SK-N-SH (cell line): ENCODE results near the gene ZMPSTE24.

Experiments
- CTCF ChIP-seq: fragments of 200-600 bp; sonication (generic); IDR thresholded peaks from 2 replicates; pipeline ENCODE4 v1.6.1; 2017; ENCODE audit warnings: antibody characterized with exemption, mild to moderate bottlenecking, moderate library complexity
- EZH2phosphoT487 ChIP-seq: fragments of 200-600 bp; sonication (generic); IDR thresholded peaks from 2 replicates; pipeline ENCODE4 v1.6.1; 2017; ENCODE audit warnings: low read depth, mixed run types, mild to moderate bottlenecking, antibody characterized with exemption, moderate library complexity, borderline replicate concordance
- FOSL2 ChIP-seq: IDR thresholded peaks from 2 replicates; pipeline ENCODE4 v1.4.0; 2012; ENCODE audit warnings: low read depth, mild to moderate bottlenecking, moderate library complexity, borderline replicate concordance
- GABPA ChIP-seq: IDR thresholded peaks from 2 replicates; pipeline ENCODE4 v1.4.0; 2012; ENCODE audit warnings: low read depth, mild to moderate bottlenecking
- MAX ChIP-seq: IDR thresholded peaks from 2 replicates; pipeline ENCODE4 v1.4.0; 2012; ENCODE audit warnings: low read depth
- MXI1 ChIP-seq: IDR thresholded peaks from 2 replicates; pipeline ENCODE4 v1.6.1; 2012; ENCODE audit warnings: mild to moderate bottlenecking, low read depth, low read length, improper control_type of control experiment
- POLR2AphosphoS5 ChIP-seq: IDR thresholded peaks from 2 replicates; pipeline ENCODE4 v1.6.1; 2012; ENCODE audit warnings: low read depth, low read length
- RAD21 ChIP-seq: IDR thresholded peaks from 2 replicates; pipeline ENCODE4 v1.6.1; 2012; ENCODE audit warnings: mild to moderate bottlenecking, low read length
- REST ChIP-seq: IDR thresholded peaks from 2 replicates; pipeline ENCODE4 v1.6.1; 2012; ENCODE audit warnings: mild to moderate bottlenecking, low read depth, low read length, moderate library complexity
- SIN3A ChIP-seq: IDR thresholded peaks from 2 replicates; pipeline ENCODE4 v1.6.1; 2012; ENCODE audit warnings: low read depth, mild to moderate bottlenecking, low read length, moderate library complexity, borderline replicate concordance
- TAF1 ChIP-seq: IDR thresholded peaks from 2 replicates; pipeline ENCODE4 v1.6.1; 2012; ENCODE audit warnings: low read depth, mild to moderate bottlenecking, low read length, moderate library complexity, borderline replicate concordance
- TEAD4 ChIP-seq: IDR thresholded peaks from 2 replicates; pipeline ENCODE4 v1.4.0; 2012; ENCODE audit warnings: mild to moderate bottlenecking, borderline replicate concordance; ENCODE audit not compliant: insufficient read depth
- USF2 ChIP-seq: fragments of 150-350 bp; IDR thresholded peaks from 2 replicates; pipeline ENCODE4 v1.6.1; 2017; ENCODE audit warnings: antibody characterized with exemption, low read length, low read depth, borderline replicate concordance
- YY1 ChIP-seq: IDR thresholded peaks from 2 replicates; pipeline ENCODE4 v1.4.0; 2012; ENCODE audit warnings: low read depth, mild to moderate bottlenecking

- TF ChIP-seq CTCF (no peak), GABPA (no peak), YY1 (no peak), MAX (no peak), RAD21 (no peak), REST (no peak), MXI1 (no peak), TEAD4 (no peak), FOSL2 (no peak), TAF1 (no peak), SIN3A (no peak), POLR2AphosphoS5 (no peak), EZH2phosphoT487 (no peak), USF2 (no peak)
Measured at GRCh38 chr1:40308036-40308727, 50.1 kb downstream of the ZMPSTE24 start.
